CD4-positive, CD25-positive, alpha-beta regulatory T cell (primary cell): ENCODE measurements around the gene FBXO47. TPM values are rescaled to one million over a fixed set of nuclear protein-coding genes. Genes with fewer than 3 reads are reported as not detected.
A peak's percentile ranks its signal among the peaks of the same experiment; 100 is the strongest.

ENCODE experiments used
- ATAC-seq, 2 donors: fragments of 150-1000 bp; cut with Tn5 transposase; one replicate each; pipeline ENCODE4 v1.10.0; 2021; ENCODE audit warnings: low read depth in 2 of 2, moderate number of reproducible peaks in 2 of 2, moderate library complexity in 1 of 2
- DNase-seq, 3 donors: peaks; one replicate each; pipeline versions ENCODE4 v3.0.0 to v3.0.0-alpha.2; 2012 to 2022; ENCODE audit warnings: mixed read lengths in 1 of 3
- H3K27ac ChIP-seq: one replicate; pipeline ENCODE4 v1.7.0; 2013; ENCODE audit warnings: mild to moderate bottlenecking, low read length; ENCODE audit not compliant: insufficient read depth, poor library complexity, severe bottlenecking
- H3K27me3 ChIP-seq: one replicate; pipeline ENCODE4 v1.7.0; 2013; ENCODE audit warnings: low read length; ENCODE audit not compliant: control insufficient read depth, insufficient read depth
- H3K36me3 ChIP-seq: one replicate; pipeline ENCODE4 v1.7.0; 2013; ENCODE audit warnings: mild to moderate bottlenecking, low read length, moderate library complexity; ENCODE audit not compliant: control insufficient read depth, insufficient read depth
- H3K4me1 ChIP-seq: 2 replicates; pipeline ENCODE4 v1.7.0; 2013; ENCODE audit warnings: mild to moderate bottlenecking, low read length; ENCODE audit not compliant: insufficient read depth, control insufficient read depth, poor library complexity, severe bottlenecking
- H3K4me3 ChIP-seq: one replicate; pipeline ENCODE4 v1.7.0; 2013; ENCODE audit warnings: low read depth, mild to moderate bottlenecking, low read length, moderate library complexity
- H3K9me3 ChIP-seq, 2 experiments: 1 replicate in 1 of 2; 2 replicates in 1 of 2; pipeline ENCODE4 v1.7.0; 2013; ENCODE audit warnings: low read length in 2 of 2, mild to moderate bottlenecking in 1 of 2, moderate library complexity in 1 of 2; ENCODE audit not compliant: control insufficient read depth in 2 of 2
- H3K27ac Mint-ChIP-seq, 3 donors: one replicate each; pipeline ENCODE4 v1.8.0; 2020 to 2022; ENCODE audit warnings: mild to moderate bottlenecking in 3 of 3, mixed read lengths in 3 of 3, moderate library complexity in 2 of 3
- H3K27me3 Mint-ChIP-seq: one replicate; pipeline ENCODE4 v1.8.0; 2022; ENCODE audit warnings: mild to moderate bottlenecking, mixed read lengths
- H3K36me3 Mint-ChIP-seq: one replicate; pipeline ENCODE4 v1.8.0; 2020; ENCODE audit warnings: mixed read lengths
- H3K4me1 Mint-ChIP-seq, 4 donors: one replicate each; pipeline ENCODE4 v1.8.0; 2020 to 2022; ENCODE audit warnings: mixed read lengths in 4 of 4, mild to moderate bottlenecking in 1 of 4
- H3K4me3 Mint-ChIP-seq, 4 donors: one replicate each; pipeline ENCODE4 v1.8.0; 2020 to 2022; ENCODE audit warnings: mild to moderate bottlenecking in 4 of 4, mixed read lengths in 4 of 4, moderate library complexity in 3 of 4
- H3K9me3 Mint-ChIP-seq, 7 donors: one replicate each; pipeline ENCODE4 v1.8.0; 2020 to 2022; ENCODE audit warnings: mixed read lengths in 7 of 7, mild to moderate bottlenecking in 3 of 7, moderate library complexity in 2 of 7
- polyA plus RNA-seq, 4 donors: library from polyadenylated mRNA; unstranded; fragments of 300-500 nt; fragmentation: Illumina TruSeq; gene quantifications; one replicate each; pipeline ENCODE4 v1.2.3, GENCODE V29; 2021
- total RNA-seq: library from RNA; stranded (reverse); gene quantifications from one replicate; pipeline ENCODE4 v1.2.3, GENCODE V29; 2022

FBXO47 gene
- total and polyA plus RNA-seq, 5 donors from 2014 or later = not detected

DNA sequence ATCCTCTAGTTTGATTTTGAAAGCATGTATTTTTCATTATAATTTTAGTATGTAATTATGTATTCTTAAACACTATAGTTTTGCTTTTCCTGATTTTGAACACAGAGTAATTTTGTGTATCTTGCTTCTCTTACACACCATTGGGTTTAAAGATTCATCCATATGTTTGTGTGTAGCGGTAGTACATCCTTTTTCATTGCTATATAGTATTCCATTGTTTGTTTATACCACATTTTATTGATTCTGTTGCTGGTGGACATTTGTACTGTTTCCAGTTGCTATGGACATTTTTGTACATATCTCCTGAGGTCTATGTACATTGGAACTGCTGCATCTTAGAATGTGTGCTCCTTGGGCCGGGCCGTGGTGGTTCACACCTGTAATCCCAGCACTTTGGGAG, 62.3 kb downstream of the FBXO47 start:
- H3K9me3 Mint-ChIP-seq = no peaks in the 10 kb centered on the region
- Histone ChIP-seq H3K27me3 (no peaks in the 10 kb centered on the region), H3K9me3 (no peaks in the 10 kb centered on the region), H3K36me3 (peaks cover 44% of the 10 kb centered on the region), H3K27ac (peak overlapping the region; percentile 1), H3K4me1 (peaks cover 37% of the 10 kb centered on the region), H3K4me3 (no peak overlapping the region)
- ATAC-seq (no peak), DNase-seq (no peak)
- H3K4me3 Mint-ChIP-seq = no peak overlapping the region
- peaks cover 19% of the 10 kb centered on the region for H3K36me3 Mint-ChIP-seq
- H3K27ac Mint-ChIP-seq = peak overlapping the region in 2 of 3 donors; percentile 26 to 74
- H3K4me1 Mint-ChIP-seq = peaks cover 15 to 67% (median 23%) of the 10 kb centered on the region in 4 donors
- H3K27me3 Mint-ChIP-seq = no peaks in the 10 kb centered on the region

DNA sequence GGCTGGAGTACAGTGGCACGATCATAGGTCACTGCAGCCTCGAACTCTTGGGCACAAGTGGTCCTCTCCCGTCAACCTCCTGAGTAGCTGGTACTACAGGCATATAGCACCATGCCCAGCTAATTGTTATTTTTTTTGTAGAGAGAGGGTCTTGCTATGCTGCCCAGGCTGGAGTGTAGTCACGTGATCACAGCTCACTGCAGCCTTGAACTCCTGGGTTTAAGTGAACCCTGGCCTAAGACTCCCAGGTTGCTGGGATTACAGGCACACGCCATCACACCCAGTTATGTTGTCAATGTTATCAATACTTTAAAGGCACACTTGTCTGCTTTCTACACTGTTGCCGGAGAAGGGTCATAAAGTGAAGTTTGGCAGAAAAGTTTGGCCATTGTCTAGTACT, 63.8 kb downstream of the FBXO47 start:
- peaks cover 44% of the 10 kb centered on the region for H3K4me1 ChIP-seq
- ATAC-seq (no peak), DNase-seq (no peak)
- H3K27me3 Mint-ChIP-seq = no peaks in the 10 kb centered on the region
- no peak overlapping the region for H3K4me3 Mint-ChIP-seq
- H3K4me1 Mint-ChIP-seq = peaks cover 22 to 73% (median 33%) of the 10 kb centered on the region in 4 donors
- peaks cover 40% of the 10 kb centered on the region for H3K36me3 ChIP-seq
- peaks cover 23% of the 10 kb centered on the region for H3K36me3 Mint-ChIP-seq
- H3K27me3 ChIP-seq = no peaks in the 10 kb centered on the region
- H3K4me3 ChIP-seq = no peak overlapping the region
- H3K27ac ChIP-seq = no peak overlapping the region
- H3K27ac Mint-ChIP-seq = peak overlapping the region in 2 of 3 donors; percentile 68 to 94
- no peaks in the 10 kb centered on the region for H3K9me3 Mint-ChIP-seq
- no peaks in the 10 kb centered on the region for H3K9me3 ChIP-seq

DNA sequence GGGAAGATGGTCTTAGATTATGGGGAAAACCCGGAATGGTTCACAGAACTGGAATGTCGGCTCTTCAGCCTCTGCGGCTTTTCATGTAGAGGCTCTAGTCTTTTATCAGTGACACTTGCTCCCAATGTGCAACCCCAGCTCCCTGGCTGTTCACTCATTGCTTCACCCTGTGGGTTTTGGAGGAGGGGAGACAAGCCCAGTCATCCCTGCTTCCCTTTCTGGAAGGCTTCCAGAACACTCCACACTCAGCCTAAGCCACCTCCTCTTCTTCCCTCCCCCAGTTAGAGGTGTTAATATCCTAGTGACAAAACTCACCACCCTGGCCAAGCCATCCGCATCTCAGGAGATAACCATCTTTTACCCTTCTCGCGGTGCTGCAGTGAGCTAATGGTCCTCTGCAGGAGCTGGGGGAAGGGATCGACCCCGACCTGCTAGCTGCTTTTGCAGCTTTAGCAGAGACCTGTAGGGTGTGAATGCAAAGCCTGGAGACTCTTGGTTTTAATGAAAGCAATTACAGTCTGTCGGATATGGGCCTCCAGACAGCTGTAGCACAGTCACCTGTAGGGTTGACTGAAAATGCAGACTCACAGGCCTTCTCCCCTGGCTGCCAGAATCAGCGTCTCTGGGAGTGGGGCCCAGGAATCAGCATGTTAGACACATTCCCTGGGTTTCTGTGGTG, 66.1 kb downstream of the FBXO47 start:
- H3K9me3 Mint-ChIP-seq = no peaks in the 10 kb centered on the region
- Histone ChIP-seq H3K27me3 (no peaks in the 10 kb centered on the region), H3K36me3 (peaks cover 41% of the 10 kb centered on the region), H3K4me3 (peak overlapping the region; percentile 37), H3K9me3 (no peaks in the 10 kb centered on the region), H3K27ac (peak overlapping the region; percentile 62), H3K4me1 (peaks cover 58% of the 10 kb centered on the region)
- peaks cover 22 to 75% (median 38%) of the 10 kb centered on the region in 4 donors for H3K4me1 Mint-ChIP-seq
- peak overlapping the region in 2 of 3 donors; percentile 80 to 83 for H3K27ac Mint-ChIP-seq
- no peaks in the 10 kb centered on the region for H3K27me3 Mint-ChIP-seq
- H3K4me3 Mint-ChIP-seq = peak overlapping the region in 3 of 4 donors; percentile 75 to 81 (median 78)
- ATAC-seq (no peak), DNase-seq (peak in 1 of 3 donors; percentile 40)
- H3K36me3 Mint-ChIP-seq = peaks cover 20% of the 10 kb centered on the region

DNA sequence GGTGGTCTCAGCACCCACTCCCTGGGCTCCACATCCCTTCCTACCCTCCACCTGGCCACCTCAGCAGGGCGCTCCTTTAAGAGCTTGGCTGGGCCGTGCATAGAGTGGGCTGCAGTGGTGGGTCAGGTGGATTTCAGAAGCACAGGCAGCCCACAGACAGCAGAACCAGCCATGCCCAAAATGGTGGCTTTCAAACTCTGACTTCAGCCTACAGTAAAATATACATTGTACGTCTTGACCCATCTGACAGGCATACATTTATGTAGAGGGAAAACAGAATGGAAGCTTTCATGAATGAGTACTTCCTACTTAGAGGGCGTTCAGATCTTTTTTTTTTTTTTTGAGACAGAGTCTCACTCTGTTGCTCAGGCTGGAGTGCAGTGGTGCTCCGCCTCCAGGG, 67.8 kb downstream of the FBXO47 start:
- Mint-ChIP-seq H3K27me3 (no peaks in the 10 kb centered on the region), H3K4me3 (peak overlapping the region; percentile 83 to 89 (median 86)), H3K27ac (peak overlapping the region; percentile 90 to 97 (median 95)), H3K36me3 (peaks cover 20% of the 10 kb centered on the region), H3K4me1 (peaks cover 22 to 75% (median 37%) of the 10 kb centered on the region in 4 donors), H3K9me3 (no peaks in the 10 kb centered on the region)
- Histone ChIP-seq H3K27ac (peak overlapping the region; percentile 93), H3K4me3 (peak overlapping the region; percentile 61), H3K4me1 (peaks cover 62% of the 10 kb centered on the region), H3K9me3 (no peaks in the 10 kb centered on the region), H3K36me3 (peaks cover 33% of the 10 kb centered on the region), H3K27me3 (no peaks in the 10 kb centered on the region)
- DNase-seq (no peak), ATAC-seq (no peak)

DNA sequence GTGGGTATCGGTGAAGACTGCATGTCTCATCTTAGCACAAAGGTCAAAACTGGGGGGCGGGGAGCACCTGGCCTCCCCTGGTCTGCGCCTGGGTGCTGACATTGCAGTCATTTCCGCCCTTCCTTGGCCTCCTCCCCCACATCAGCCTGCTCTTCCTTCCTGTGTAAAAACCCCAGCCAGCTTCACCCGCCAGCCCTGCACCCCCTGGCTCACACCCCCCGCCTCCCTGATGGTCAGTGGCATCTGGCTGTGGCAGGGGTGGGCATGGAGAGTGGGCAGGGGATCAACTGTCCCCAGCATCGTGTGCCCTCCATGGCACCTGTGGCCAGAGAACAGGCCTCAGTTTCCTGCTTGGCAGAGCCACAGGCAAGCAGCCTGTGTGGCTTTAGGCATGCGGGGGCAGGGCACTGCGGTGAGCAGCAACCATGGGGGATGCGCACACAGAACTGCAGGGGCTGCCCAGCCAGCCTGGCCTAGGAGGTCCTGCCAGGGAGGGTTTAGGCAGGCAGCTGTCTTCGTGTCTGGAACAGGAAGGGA, 68.3 kb downstream of the FBXO47 start:
- H3K36me3 Mint-ChIP-seq = peaks cover 17% of the 10 kb centered on the region
- no peaks in the 10 kb centered on the region for H3K27me3 Mint-ChIP-seq
- H3K4me1 Mint-ChIP-seq = peaks cover 19 to 78% (median 39%) of the 10 kb centered on the region in 4 donors
- no peaks in the 10 kb centered on the region for H3K27me3 ChIP-seq
- peak overlapping the region; percentile 83 to 89 (median 86) for H3K4me3 Mint-ChIP-seq
- H3K9me3 Mint-ChIP-seq = no peaks in the 10 kb centered on the region
- H3K4me1 ChIP-seq = peaks cover 64% of the 10 kb centered on the region
- H3K27ac Mint-ChIP-seq = peak overlapping the region; percentile 95 to 99 (median 97)
- H3K4me3 ChIP-seq = peak overlapping the region; percentile 61
- H3K9me3 ChIP-seq = no peaks in the 10 kb centered on the region
- peaks cover 31% of the 10 kb centered on the region for H3K36me3 ChIP-seq
- ATAC-seq (peak; percentile 92), DNase-seq (peak; percentile 66 to 93 (median 76))
- peak overlapping the region; percentile 93 for H3K27ac ChIP-seq

GRCh38 chr17:38898291-38898679, 68.9 kb downstream of the FBXO47 start:
- ATAC-seq (peak; percentile 35), DNase-seq (peak in 2 of 3 donors; percentile 31 to 68)
- Mint-ChIP-seq H3K36me3 (peaks cover 12% of the 10 kb centered on the region), H3K27ac (peak overlapping the region; percentile 95 to 99 (median 97)), H3K27me3 (no peaks in the 10 kb centered on the region), H3K4me3 (peak overlapping the region; percentile 83 to 89 (median 86)), H3K4me1 (peaks cover 14 to 79% (median 35%) of the 10 kb centered on the region in 4 donors), H3K9me3 (no peaks in the 10 kb centered on the region)
- Histone ChIP-seq H3K9me3 (no peaks in the 10 kb centered on the region), H3K27ac (peak overlapping the region; percentile 93), H3K4me3 (peak overlapping the region; percentile 61), H3K36me3 (peaks cover 25% of the 10 kb centered on the region), H3K4me1 (peaks cover 70% of the 10 kb centered on the region), H3K27me3 (no peaks in the 10 kb centered on the region)

DNA sequence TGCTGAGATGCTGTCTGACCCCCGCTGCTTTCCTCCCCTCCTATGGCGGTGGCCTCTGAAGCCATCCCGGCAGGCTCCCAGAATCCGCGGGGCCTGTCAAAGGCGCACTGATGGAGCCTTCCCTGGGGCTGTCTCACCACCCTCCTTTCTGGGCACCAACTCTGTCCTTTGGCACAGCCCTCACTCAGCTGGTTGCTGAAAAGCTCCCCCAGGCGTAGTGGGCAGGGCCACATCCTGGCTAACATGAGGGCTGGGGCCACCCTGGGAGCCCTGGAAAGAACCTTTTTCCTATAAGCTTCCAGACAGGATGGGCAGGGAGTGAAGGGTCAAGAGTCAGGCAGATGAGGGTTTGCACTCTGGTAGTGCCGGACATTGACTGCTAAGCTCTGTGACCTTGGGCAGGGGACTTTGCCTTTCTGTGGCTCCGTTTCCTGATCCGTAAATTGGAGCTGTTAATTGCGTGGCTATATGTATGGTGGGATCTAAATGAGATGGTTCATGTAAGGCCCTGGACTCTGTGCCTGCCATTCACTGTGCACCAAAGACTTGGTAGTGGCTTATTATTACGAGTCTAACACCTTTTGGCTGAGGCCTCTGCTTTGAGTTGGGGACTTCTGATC, 69.4 kb downstream of the FBXO47 start:
- DNase-seq (no peak), ATAC-seq (no peak)
- Mint-ChIP-seq H3K27me3 (no peaks in the 10 kb centered on the region), H3K36me3 (peaks cover 8% of the 10 kb centered on the region), H3K4me1 (peaks cover 14 to 79% (median 31%) of the 10 kb centered on the region in 4 donors), H3K9me3 (no peaks in the 10 kb centered on the region), H3K27ac (peak overlapping the region; percentile 95 to 99 (median 97)), H3K4me3 (peak overlapping the region; percentile 83 to 89 (median 86))
- Histone ChIP-seq H3K4me1 (peaks cover 75% of the 10 kb centered on the region), H3K36me3 (peaks cover 26% of the 10 kb centered on the region), H3K4me3 (peak overlapping the region; percentile 61), H3K27me3 (no peaks in the 10 kb centered on the region), H3K9me3 (no peaks in the 10 kb centered on the region), H3K27ac (peak overlapping the region; percentile 93)
